ENCODE data around the gene CLEC17A.

GRCh38 chr19:14659874-14660489 lies 77.1 kb downstream of the CLEC17A start:
- TF ChIP-seq CTCF (IDR thresholded peaks at IDR 0.05) (no peak), POLR2A (IDR thresholded peaks at IDR 0.05) (no peak)
